ENCODE measurements around the gene PRSS8.
"Not testable (repeated sequence)": the region's sequence is repeated elsewhere in the genome, so short reads cannot be mapped to it uniquely, and the experiment has no call there.

The PRSS8 gene

GRCh38 chr16:31148281-31148728, 12.8 kb upstream of the PRSS8 start:
- Histone ChIP-seq H3K36me3 (no peaks in the 10 kb centered on the region), H3K9ac (no peak overlapping the region), H4K20me1 (no peaks in the 10 kb centered on the region), H3K4me3 (no peak overlapping the region), H3K4me2 (peak overlapping the region in 5 of 11 experiments; percentile 80 to 94 (median 87); a peak in 7 of 22 replicates), H3K9me3 (replicated peaks in 1 of 11) (no peaks in the 10 kb centered on the region), H3K4me1 (peaks cover 25 to 49% (median 33%) of the 10 kb centered on the region in 10 experiments), H3K27ac (no peak overlapping the region), H3K27me3 (no peaks in the 10 kb centered on the region)
- TF ChIP-seq Cebpa-rat (IDR thresholded peaks at IDR 0.05) = no peak

DNA sequence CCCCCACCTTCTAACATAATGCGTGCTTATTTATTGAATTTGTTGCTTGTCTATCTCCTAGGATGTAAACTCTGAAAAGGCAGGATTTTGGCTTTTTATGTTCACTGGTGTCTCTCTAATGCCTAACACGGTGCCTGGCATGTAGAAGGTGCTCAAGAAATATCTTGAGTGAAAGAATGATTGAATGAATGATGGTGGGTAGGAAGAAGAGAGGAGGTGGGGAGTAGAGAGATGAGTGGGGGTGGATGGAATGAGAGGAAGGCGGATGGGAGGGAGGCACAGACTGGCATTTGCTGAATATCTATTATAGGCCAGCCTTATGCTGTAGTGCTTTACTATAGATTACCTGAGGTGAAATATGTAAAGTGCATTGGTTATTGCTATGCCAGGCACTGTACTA, 12.0 kb upstream of the PRSS8 start:
- Histone ChIP-seq H4K20me1 (no peaks in the 10 kb centered on the region), H3K9me3 (replicated peaks in 1 of 11) (no peaks in the 10 kb centered on the region), H3K36me3 (no peaks in the 10 kb centered on the region), H3K27me3 (no peaks in the 10 kb centered on the region), H3K27ac (no peak overlapping the region), H3K9ac (no peak overlapping the region), H3K4me1 (peaks cover 32 to 56% (median 40%) of the 10 kb centered on the region in 10 experiments), H3K4me3 (no peak overlapping the region), H3K4me2 (no peak overlapping the region)
- no peak for TF ChIP-seq Cebpa-rat (IDR thresholded peaks at IDR 0.05)

DNA sequence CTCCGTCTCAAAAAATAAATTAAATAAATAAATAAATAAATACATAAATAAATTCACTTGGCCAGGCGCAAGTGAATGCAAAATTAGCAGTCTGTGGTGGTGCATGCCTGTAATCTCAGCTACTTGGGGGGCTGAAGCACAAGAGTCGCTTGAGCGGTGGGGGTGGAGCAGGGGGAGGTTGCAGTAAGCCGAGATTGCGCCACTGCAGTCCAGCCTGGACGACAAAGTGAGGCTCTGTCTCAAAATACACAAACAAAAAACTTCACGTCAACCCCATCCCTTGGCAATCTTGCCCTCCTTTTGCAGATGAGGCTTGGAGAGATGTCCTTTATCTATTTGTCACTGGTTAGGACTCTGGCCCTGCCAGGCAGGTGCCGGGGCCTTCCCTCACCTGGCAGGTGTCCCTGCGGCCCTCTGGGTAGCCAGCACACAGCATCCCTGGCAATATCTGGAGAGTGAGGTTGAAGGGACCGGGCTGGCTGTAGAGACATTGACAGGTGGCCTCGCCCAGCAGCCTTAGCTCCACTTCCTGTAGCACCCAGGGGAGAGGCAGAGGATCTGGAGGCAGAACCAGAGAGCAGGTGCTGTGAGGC, 10.0 kb upstream of the PRSS8 start:
- Histone ChIP-seq H4K20me1 (no peaks in the 10 kb centered on the region), H3K4me3 (no peak overlapping the region), H3K4me2 (no peak overlapping the region), H3K4me1 (peaks cover 38 to 54% (median 46%) of the 10 kb centered on the region in 10 experiments), H3K27ac (no peak overlapping the region), H3K27me3 (no peaks in the 10 kb centered on the region), H3K36me3 (no peaks in the 10 kb centered on the region), H3K9me3 (replicated peaks in 1 of 11) (no peaks in the 10 kb centered on the region), H3K9ac (no peak overlapping the region)
- no peak for TF ChIP-seq Cebpa-rat (IDR thresholded peaks at IDR 0.05)

GRCh38 chr16:31144418-31144817, 8.9 kb upstream of the PRSS8 start:
- not testable (repeated sequence) for H3K27me3 ChIP-seq

GRCh38 chr16:31143694-31144148, 8.2 kb upstream of the PRSS8 start:
- H3K9ac ChIP-seq = no peak overlapping the region
- no peaks in the 10 kb centered on the region for H4K20me1 ChIP-seq
- H3K4me1 ChIP-seq = peaks cover 27 to 49% (median 39%) of the 10 kb centered on the region in 10 experiments
- 0 out of 22 replicates have a peak overlapping the region, but pooled peaks of 1 of the 11 experiments have one; percentile 98 for H3K4me2 ChIP-seq
- H3K27ac ChIP-seq = no peak overlapping the region
- TF ChIP-seq Cebpa-rat (IDR thresholded peaks at IDR 0.05) = no peak
- H3K9me3 ChIP-seq (replicated peaks in 1 of 11) = no peaks in the 10 kb centered on the region
- H3K4me3 ChIP-seq = no peak overlapping the region
- H3K36me3 ChIP-seq = no peaks in the 10 kb centered on the region
- H3K27me3 ChIP-seq = no peaks in the 10 kb centered on the region

More at GRCh38 chr16:31144418-31144817, 8.9 kb upstream of the PRSS8 start:
- H3K4me2 ChIP-seq; H3K27ac ChIP-seq; H3K4me3 ChIP-seq; H3K9ac ChIP-seq; H3K9me3 ChIP-seq (replicated peaks in 1 of 11); H4K20me1 ChIP-seq; H3K36me3 ChIP-seq: not testable (repeated sequence)
- H3K4me1 ChIP-seq = peaks cover 33 to 49% (median 42%) of the 10 kb centered on the region in 10 experiments

GRCh38 chr16:31143011-31143693, 7.6 kb upstream of the PRSS8 start:
- H3K9ac ChIP-seq = peak overlapping the region; percentile 68 to 86 (median 83); a peak in 21 of 22 replicates
- H3K4me1 ChIP-seq = peaks cover 27 to 48% (median 38%) of the 10 kb centered on the region in 10 experiments
- H3K9me3 ChIP-seq (replicated peaks in 1 of 11) = no peaks in the 10 kb centered on the region
- no peaks in the 10 kb centered on the region for H3K27me3 ChIP-seq
- H3K4me2 ChIP-seq = peak overlapping the region; percentile 84 to 98 (median 95)
- H3K27ac ChIP-seq = peak overlapping the region; percentile 74 to 88 (median 82); a peak in 21 of 22 replicates
- H3K36me3 ChIP-seq = no peaks in the 10 kb centered on the region
- no peaks in the 10 kb centered on the region for H4K20me1 ChIP-seq
- peak overlapping the region; percentile 48 to 71 (median 58); a peak in 18 of 20 replicates for H3K4me3 ChIP-seq
- TF ChIP-seq Cebpa-rat (IDR thresholded peaks at IDR 0.05) = no peak

GRCh38 chr16:31142109-31143010, 6.8 kb upstream of the PRSS8 start:
- no peak for TF ChIP-seq Cebpa-rat (IDR thresholded peaks at IDR 0.05)

GRCh38 chr16:31141489-31142108, 6.1 kb upstream of the PRSS8 start:
- H3K4me2 ChIP-seq = peak overlapping the region; percentile 55 to 93 (median 82)
- H3K4me3 ChIP-seq = peak overlapping the region in 5 of 10 experiments; percentile 17 to 45 (median 27); a peak in 8 of 20 replicates
- no peaks in the 10 kb centered on the region for H3K27me3 ChIP-seq
- no peaks in the 10 kb centered on the region for H3K36me3 ChIP-seq
- H3K4me1 ChIP-seq = peaks cover 27 to 47% (median 42%) of the 10 kb centered on the region in 10 experiments
- no peaks in the 10 kb centered on the region for H4K20me1 ChIP-seq
- no peaks in the 10 kb centered on the region for H3K9me3 ChIP-seq (replicated peaks in 1 of 11)
- TF ChIP-seq Cebpa-rat (IDR thresholded peaks at IDR 0.05) = no peak
- H3K9ac ChIP-seq = peak overlapping the region; percentile 26 to 69 (median 58); a peak in 20 of 22 replicates
- H3K27ac ChIP-seq = peak overlapping the region; percentile 21 to 74 (median 55); a peak in 18 of 22 replicates

More at GRCh38 chr16:31142109-31143010, 6.8 kb upstream of the PRSS8 start:
- H3K27ac ChIP-seq = peak overlapping the region; percentile 74 to 88 (median 82)
- no peaks in the 10 kb centered on the region for H4K20me1 ChIP-seq
- peak overlapping the region; percentile 68 to 86 (median 83) for H3K9ac ChIP-seq
- H3K36me3 ChIP-seq = no peaks in the 10 kb centered on the region
- H3K4me2 ChIP-seq = peak overlapping the region; percentile 84 to 98 (median 95)
- no peaks in the 10 kb centered on the region for H3K27me3 ChIP-seq
- no peaks in the 10 kb centered on the region for H3K9me3 ChIP-seq (replicated peaks in 1 of 11)
- peak overlapping the region; percentile 48 to 71 (median 58) for H3K4me3 ChIP-seq
- H3K4me1 ChIP-seq = peaks cover 27 to 47% (median 37%) of the 10 kb centered on the region in 10 experiments

- not testable (repeated sequence) for H3K4me3 ChIP-seq; H3K9me3 ChIP-seq (replicated peaks in 1 of 11); H3K36me3 ChIP-seq; H3K27me3 ChIP-seq; H4K20me1 ChIP-seq
- H3K9ac ChIP-seq = peak overlapping the region in 10 of 11 experiments; percentile 26 to 69 (median 60); a peak in 13 of 22 replicates
- peak overlapping the region in 10 of 11 experiments; percentile 21 to 74 (median 56); a peak in 17 of 22 replicates for H3K27ac ChIP-seq
- peaks cover 27 to 47% (median 42%) of the 10 kb centered on the region in 10 experiments for H3K4me1 ChIP-seq
- H3K4me2 ChIP-seq = peak overlapping the region; percentile 55 to 93 (median 82)
Measured at GRCh38 chr16:31141071-31141469, 5.5 kb upstream of the PRSS8 start.

Data from BLaER1 treated with 17β-estradiol and CSF1 and Interleukin-3, amounts not matched to agents 10 nM and 100 nM (cell line).